ENCODE data around the gene CD38. TPM values are rescaled to one million over a fixed set of nuclear protein-coding genes. Genes with fewer than 3 reads are reported as not detected.

CD38 gene
- total RNA-seq, 6 experiments from 2014 or later, result 0.74 to 8.4 (median 3.3) TPM

DNA sequence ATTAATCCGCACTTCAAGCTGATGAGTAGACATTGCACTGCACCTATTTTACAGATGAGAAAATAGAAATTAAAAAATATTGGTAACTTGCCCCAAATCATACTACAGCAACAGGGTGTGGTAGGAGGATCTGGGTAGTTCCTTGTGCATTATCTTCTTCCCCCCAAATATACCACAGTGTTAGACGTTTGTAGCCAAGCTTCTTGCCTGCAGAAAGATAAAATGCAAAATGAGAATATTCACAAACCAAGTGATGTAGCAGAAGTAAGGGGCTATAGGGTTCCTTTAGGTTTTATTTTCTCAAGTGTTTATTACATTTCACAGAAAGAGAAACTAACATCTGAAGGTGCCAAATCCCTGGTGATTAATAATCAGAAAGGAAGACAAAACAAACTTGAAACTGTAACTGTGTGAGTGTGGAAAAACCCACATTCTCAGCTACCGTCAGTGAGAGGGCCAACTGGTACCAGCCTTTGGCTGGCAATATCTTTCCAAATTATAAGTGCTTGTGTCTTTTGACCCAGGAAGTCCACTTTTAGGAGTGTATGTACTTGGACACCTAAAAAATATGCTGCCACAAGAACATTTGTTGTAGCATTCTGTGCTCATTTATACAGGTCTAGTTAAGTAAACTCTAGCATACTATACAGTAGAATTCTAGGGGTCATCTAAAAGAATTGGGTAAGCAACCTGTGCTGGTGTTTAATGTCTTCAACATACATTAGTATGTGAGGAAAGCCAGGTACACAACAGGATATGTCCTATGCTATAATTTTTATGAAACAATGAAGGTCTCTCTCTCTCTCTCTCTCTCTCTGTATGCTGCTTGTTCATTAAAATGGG is 6.7 kb upstream of the CD38 start:
- Histone ChIP-seq H3K4me1 (no peaks in the 10 kb centered on the region), H3K36me3 (no peaks in the 10 kb centered on the region), H3K27me3 (no peaks in the 10 kb centered on the region), H3K9me3 (no peaks in the 10 kb centered on the region), H3K4me3 (no peak overlapping the region), H3K27ac (no peak overlapping the region)
- DNase-seq (no peak), ATAC-seq (no peak)
- WGBS (ENCODE audit: insufficient coverage, low coverage, low lambda C conversion rate, missing lambda C conversion rate), result 56% methylated on average over 3 of the region's 3 CpGs
- TF ChIP-seq, protein P1, sequence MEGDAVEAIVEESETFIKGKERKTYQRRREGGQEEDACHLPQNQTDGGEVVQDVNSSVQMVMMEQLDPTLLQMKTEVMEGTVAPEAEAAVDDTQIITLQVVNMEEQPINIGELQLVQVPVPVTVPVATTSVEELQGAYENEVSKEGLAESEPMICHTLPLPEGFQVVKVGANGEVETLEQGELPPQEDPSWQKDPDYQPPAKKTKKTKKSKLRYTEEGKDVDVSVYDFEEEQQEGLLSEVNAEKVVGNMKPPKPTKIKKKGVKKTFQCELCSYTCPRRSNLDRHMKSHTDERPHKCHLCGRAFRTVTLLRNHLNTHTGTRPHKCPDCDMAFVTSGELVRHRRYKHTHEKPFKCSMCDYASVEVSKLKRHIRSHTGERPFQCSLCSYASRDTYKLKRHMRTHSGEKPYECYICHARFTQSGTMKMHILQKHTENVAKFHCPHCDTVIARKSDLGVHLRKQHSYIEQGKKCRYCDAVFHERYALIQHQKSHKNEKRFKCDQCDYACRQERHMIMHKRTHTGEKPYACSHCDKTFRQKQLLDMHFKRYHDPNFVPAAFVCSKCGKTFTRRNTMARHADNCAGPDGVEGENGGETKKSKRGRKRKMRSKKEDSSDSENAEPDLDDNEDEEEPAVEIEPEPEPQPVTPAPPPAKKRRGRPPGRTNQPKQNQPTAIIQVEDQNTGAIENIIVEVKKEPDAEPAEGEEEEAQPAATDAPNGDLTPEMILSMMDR (IDR thresholded peaks at IDR 0.05), result no peak
- TF ChIP-seq POLR2A (IDR thresholded peaks at IDR 0.05), result no peak
- intact Hi-C loops (cut with DNase I), result no loop called here

DNA sequence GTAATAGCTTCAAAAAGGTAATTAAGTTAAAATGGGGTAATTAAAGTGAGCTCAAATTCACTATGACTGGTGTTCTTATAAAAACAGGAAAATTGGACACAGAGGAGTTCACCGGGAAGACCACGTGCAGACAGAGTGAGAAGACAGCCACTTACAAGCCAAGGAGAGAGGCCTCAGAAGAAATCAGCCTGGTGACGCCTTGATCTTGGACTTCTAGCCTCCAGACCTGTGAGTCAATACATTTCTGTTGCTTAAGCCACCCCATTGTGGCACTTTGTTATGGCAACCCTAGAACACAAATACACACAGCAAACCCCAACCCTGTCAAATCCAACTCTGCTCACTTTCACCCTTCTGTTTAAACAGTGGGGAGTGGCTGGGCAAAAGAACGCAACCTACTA is 4.1 kb upstream of the CD38 start:
- Histone ChIP-seq H3K4me1 (no peaks in the 10 kb centered on the region), H3K27ac (no peak overlapping the region), H3K4me3 (no peak overlapping the region), H3K36me3 (no peaks in the 10 kb centered on the region), H3K27me3 (no peaks in the 10 kb centered on the region), H3K9me3 (no peaks in the 10 kb centered on the region)
- no peak for ATAC-seq
- no peak for DNase-seq
- WGBS (ENCODE audit: insufficient coverage, low coverage, low lambda C conversion rate, missing lambda C conversion rate), result 74% methylated on average over 3 of the region's 4 CpGs
- TF ChIP-seq, protein P1 (IDR thresholded peaks at IDR 0.05), result no peak
- TF ChIP-seq POLR2A (IDR thresholded peaks at IDR 0.05), result no peak
- intact Hi-C loops (cut with DNase I), result no loop called here

GRCh38 chr4:15776871-15777648 is 1.1 kb upstream of the CD38 start:
- Histone ChIP-seq H3K27me3 (no peaks in the 10 kb centered on the region), H3K4me3 (no peak overlapping the region), H3K9me3 (no peaks in the 10 kb centered on the region), H3K4me1 (no peaks in the 10 kb centered on the region), H3K27ac (no peak overlapping the region), H3K36me3 (no peaks in the 10 kb centered on the region)
- WGBS (ENCODE audit: insufficient coverage, low coverage, low lambda C conversion rate, missing lambda C conversion rate), result 87% methylated on average over 5 of the region's 5 CpGs
- intact Hi-C loops (cut with DNase I), result no loop called here
- TF ChIP-seq, protein P1 (IDR thresholded peaks at IDR 0.05), result no peak
- TF ChIP-seq POLR2A (IDR thresholded peaks at IDR 0.05), result no peak
- no peak for DNase-seq
- no peak for ATAC-seq

DNA sequence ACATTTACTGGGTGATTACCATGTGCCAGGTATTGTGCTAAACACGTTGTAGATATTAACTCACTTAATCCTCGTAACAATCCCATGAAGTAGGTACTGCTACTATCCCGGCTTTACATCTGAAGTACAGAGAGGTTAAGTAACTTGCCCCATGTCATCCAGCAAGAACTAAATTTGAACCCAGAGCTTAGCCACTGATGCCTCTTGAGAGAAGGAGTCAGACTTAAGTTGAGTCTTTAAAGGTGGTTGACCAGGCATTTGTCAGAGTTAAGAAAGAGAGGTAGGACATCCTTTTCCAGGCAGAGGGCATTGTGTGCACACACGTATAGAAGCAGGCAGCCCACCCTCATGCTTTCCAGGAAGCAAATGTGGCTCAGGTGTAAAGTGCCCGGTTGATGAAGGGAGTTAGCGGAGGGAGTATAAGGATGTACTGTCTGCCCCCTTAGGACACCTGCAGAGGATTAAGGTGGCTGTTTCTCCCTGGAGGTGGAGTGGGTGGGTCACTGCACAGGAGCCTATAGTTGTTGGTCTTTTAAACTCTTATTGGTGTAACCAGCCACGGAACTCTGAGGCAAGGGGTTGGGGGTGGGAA is 335 bp upstream of the CD38 start:
- 78% methylated on average over 6 of the region's 7 CpGs for WGBS (ENCODE audit: insufficient coverage, low coverage, low lambda C conversion rate, missing lambda C conversion rate)
- TF ChIP-seq, protein P1 (IDR thresholded peaks at IDR 0.05), result no peak
- TF ChIP-seq POLR2A (IDR thresholded peaks at IDR 0.05), result no peak
- intact Hi-C loops (cut with DNase I), result no loop called here
- no peaks in the 10 kb centered on the region for H3K27me3 ChIP-seq
- no peaks in the 10 kb centered on the region for H3K9me3 ChIP-seq
- peak overlapping the region in 2 of 3 donors; percentile 64 to 77 for H3K4me3 ChIP-seq
- ATAC-seq (no peak), DNase-seq (no peak)
- H3K36me3 ChIP-seq, result no peaks in the 10 kb centered on the region
- H3K27ac ChIP-seq, result no peak overlapping the region
- H3K4me1 ChIP-seq, result no peaks in the 10 kb centered on the region
